ENCODE results near the gene CPLANE2.
"Not testable (repeated sequence)": the region's sequence is repeated elsewhere in the genome, so short reads cannot be mapped to it uniquely, and the experiment has no call there.

DNA sequence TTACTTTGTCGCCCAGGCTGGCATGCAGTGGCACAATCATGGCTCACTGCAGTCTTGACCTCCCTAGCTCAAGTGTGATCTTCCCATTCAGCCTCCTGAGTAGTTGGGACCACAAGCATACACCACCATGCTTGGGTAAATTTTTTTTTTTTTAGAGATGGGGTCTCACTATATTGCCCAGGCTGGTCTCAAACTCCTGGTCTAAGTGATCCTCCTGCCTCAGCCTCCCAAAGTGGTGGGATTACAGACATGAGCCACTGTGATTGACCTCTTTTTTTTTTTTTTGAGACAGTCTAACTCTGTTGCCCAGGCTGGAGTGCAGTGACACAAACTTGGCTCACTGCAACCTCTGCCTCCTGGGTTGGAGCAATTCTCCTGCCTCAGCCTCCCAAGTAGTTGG lies 9.3 kb upstream of the CPLANE2 start:
- TF ChIP-seq, protein P1, sequence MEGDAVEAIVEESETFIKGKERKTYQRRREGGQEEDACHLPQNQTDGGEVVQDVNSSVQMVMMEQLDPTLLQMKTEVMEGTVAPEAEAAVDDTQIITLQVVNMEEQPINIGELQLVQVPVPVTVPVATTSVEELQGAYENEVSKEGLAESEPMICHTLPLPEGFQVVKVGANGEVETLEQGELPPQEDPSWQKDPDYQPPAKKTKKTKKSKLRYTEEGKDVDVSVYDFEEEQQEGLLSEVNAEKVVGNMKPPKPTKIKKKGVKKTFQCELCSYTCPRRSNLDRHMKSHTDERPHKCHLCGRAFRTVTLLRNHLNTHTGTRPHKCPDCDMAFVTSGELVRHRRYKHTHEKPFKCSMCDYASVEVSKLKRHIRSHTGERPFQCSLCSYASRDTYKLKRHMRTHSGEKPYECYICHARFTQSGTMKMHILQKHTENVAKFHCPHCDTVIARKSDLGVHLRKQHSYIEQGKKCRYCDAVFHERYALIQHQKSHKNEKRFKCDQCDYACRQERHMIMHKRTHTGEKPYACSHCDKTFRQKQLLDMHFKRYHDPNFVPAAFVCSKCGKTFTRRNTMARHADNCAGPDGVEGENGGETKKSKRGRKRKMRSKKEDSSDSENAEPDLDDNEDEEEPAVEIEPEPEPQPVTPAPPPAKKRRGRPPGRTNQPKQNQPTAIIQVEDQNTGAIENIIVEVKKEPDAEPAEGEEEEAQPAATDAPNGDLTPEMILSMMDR (IDR thresholded peaks at IDR 0.05; ENCODE audit: low read depth, low read length): not testable (repeated sequence)
- TF ChIP-seq POLR2A (IDR thresholded peaks at IDR 0.05; ENCODE audit: extremely low read depth, insufficient read length); MYC (IDR thresholded peaks at IDR 0.05; ENCODE audit: low read depth, low read length): not testable (repeated sequence)
- TF ChIP-seq, protein P2, sequence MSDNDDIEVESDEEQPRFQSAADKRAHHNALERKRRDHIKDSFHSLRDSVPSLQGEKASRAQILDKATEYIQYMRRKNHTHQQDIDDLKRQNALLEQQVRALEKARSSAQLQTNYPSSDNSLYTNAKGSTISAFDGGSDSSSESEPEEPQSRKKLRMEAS (IDR thresholded peaks at IDR 0.05; ENCODE audit: low read depth, low read length): not testable (repeated sequence)
